ENCODE measurements around the gene PLAAT3.
"Not testable (repeated sequence)": the region's sequence is repeated elsewhere in the genome, so short reads cannot be mapped to it uniquely, and the experiment has no call there.

PLAAT3 gene

GRCh38 chr11:63608353-63609345, 5.6 kb downstream of the PLAAT3 start:
- no peak for DNase-seq

GRCh38 chr11:63603180-63603518, 11.1 kb downstream of the PLAAT3 start:
- DNase-seq, result no peak

- not testable (repeated sequence) for DNase-seq
These were observed 11.7 kb downstream of the PLAAT3 start for GRCh38 chr11:63602290-63603179.

- DNase-seq, result no peak
These were observed 14.8 kb downstream of the PLAAT3 start for GRCh38 chr11:63599211-63600122.

DNA sequence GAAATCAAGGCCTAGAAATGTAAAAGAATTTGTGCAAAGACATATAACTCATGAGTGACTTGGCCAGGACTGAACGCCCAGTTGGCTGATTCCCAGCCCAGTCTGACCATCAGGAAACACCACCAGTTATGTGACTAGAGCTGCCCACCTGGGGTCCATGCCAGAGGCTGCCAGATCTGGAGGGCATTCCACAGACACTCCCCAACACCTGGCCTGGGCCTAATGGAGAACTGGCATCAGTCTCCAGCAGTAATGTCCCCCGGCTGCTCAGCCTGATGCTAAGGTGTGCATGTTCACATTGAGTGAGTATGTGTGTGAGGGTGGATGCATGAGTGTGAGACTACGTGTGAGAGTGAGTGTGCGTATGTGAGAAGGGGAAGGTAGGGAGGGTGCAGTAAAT, 15.7 kb downstream of the PLAAT3 start:
- no peak for DNase-seq

DNA sequence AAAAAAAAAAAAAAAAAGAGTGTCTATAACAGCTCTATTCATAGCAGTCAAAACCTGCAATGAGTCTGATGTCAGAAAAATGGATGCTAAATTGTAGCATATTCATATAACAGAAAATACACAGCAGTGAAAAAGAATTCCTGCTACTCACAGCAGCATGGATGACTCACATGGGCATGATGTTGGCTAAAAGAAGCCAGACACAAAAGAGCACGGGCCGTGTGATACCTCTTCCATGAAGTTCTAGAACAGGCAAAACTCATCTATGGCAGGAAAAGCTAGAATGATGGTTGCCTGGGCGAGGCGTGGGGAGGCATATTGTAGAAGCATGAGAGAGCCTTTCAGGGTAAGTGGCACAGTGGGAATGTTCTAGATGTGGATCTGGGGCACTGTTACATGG, 18.9 kb downstream of the PLAAT3 start:
- no peak for DNase-seq

DNA sequence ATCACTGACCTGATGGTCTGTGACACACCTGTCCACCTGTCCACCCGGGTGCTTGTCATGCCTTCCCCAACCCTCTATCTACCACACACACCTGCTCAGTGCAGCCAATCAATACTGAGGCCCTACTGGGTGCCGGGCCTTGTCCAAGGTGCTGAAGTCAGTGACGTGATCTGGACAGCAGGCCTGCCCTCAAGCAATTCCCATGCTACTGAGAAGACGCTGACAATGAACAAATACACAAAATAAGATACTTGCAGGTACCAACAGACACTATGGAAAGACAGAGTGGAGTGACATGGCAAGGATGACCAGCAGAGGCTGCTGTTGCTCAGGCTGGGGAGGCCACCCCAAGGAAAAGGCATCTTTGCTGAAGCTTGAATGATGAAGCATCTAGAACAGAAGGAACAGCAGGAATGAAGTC, 21.2 kb downstream of the PLAAT3 start:
- DNase-seq, result no peak

GRCh38 chr11:63590024-63590788, 24.0 kb downstream of the PLAAT3 start:
- DNase-seq, result no peak

DNA sequence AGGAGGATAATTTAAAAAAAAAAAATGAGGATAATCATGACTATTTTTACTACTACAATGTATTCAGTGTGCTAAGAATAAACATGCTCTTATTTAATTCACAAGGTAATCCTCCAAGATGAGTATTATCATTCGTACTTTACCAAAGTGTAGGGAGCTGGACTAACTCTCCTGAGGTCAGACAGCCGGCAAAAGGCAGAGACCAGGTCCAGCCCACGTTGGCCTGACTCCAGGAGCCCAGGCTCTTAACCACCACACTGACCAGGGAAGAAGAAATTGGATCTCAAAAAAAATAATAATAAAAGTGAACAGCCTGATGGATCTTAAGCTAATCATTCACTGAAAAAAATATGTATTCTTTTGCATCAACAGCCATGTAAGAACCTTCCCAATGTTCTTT, 25.2 kb downstream of the PLAAT3 start:
- DNase-seq, result no peak

GRCh38 chr11:63586451-63587166, 27.6 kb downstream of the PLAAT3 start:
- no peak for DNase-seq

DNA sequence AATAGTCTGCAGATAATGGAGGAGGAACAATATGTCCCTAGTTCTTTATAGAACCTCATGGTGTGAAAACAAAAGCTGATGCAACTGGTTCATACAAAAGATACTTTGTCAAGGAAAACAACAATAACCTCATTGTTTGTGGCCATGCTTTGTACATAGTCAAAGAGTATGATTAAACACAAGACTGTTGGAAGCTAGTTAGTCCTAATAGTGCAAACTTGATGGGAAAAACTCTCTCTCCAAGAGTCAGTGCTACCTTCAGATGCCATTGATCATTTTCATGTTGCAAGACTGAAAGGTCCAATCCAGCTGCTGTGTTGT, 30.9 kb downstream of the PLAAT3 start:
- DNase-seq, result no peak

- not testable (repeated sequence) for DNase-seq
These were observed 33.0 kb downstream of the PLAAT3 start for GRCh38 chr11:63581224-63581623.

DNA sequence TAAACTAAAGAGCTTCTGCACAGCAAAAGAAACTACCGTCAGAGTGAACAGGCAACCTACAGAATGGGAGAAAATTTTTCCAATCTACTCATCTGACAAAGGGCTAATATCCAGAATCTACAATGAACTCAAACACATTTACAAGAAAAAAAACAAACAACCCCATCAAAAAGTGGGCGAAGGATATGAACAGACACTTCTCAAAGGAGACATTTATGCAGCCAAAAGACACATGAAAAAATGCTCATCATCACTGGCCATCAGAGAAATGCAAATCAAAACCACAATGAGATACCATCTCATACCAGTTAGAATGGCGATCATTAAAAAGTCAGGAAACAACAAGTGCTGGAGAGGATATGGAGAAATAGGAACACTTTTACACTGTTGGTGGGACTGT, 35.4 kb downstream of the PLAAT3 start:
- DNase-seq, result not testable (repeated sequence)

DNA sequence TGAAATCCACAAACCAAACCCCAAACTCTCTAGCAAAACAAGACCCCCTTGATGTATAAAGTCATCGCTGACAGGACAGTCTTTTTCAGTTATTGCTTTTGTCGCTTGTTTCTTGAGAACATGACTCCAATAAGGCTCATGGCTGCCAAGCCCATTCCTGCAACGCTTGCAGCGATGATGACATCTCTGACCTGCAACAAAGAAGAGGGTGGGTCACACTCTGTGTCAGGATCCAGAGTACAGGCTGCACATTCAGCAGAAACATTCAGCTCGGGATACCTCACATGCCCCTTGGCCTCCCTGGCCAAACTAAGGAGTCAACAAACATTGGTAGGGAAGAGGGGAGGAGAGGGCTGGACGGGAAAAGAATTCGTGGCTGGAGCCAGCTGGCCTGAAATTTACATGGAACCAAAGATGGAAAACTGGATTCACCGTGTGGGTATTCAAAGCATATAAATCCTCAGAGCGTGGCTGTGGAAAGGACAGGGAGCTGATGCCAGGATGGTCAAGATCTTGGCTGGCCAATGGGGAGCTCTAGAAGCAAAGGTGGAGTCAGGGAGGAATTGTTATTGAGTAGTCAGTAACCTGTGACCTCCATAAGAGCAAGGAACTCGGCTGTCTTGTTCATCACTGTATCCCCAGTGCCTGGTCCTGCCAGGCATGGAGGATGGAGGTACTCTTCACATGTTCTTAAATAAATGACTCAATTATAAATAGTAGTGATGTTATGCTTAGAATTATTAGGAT, 39.2 kb downstream of the PLAAT3 start:
- no peak for DNase-seq

DNA sequence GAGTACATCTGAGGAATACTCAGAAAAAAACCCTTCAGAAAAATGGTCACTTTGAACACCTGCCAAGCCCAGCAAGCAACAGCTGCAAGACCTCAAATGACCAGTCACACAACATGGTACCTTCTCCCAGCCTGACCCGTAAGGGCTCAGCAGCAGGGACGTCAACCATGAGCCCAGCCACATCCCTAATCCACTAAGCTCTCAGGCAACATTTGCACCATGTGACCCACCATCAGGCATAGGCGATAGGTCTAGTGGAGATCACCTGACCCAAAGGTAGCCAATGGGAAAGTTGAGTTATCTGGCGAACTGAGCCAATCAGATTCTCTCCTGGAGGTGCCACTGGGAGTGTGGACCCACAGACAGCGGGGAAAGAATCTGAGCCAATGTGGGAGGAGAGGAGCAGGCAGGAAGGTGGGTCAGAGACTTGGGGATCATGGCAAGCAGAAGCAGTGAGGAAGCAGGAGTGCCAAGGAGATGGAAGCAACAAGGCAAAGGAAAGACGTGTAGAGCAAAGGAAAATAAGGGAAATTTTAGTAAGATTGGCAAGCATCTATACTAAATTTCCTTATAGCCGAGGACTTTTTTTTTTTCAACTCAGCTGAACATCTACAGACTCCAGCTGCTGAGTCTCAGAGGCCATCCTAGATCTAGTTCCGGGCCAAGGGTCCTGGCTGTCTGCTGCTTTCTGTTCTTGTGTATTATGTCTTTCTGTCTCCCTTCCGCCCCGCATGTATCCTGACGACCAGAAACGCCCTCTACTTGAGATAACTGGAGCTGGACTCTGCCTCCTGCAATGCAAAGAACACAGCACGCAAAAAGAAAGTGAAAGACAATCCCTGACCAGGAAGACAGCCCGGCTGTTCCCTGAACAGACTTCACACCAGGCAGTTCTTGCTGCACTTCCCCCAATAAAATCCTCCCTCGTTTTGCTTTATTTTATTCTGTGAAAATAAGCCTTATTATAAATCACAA, 40.1 kb downstream of the PLAAT3 start:
- no peak for DNase-seq

DNA sequence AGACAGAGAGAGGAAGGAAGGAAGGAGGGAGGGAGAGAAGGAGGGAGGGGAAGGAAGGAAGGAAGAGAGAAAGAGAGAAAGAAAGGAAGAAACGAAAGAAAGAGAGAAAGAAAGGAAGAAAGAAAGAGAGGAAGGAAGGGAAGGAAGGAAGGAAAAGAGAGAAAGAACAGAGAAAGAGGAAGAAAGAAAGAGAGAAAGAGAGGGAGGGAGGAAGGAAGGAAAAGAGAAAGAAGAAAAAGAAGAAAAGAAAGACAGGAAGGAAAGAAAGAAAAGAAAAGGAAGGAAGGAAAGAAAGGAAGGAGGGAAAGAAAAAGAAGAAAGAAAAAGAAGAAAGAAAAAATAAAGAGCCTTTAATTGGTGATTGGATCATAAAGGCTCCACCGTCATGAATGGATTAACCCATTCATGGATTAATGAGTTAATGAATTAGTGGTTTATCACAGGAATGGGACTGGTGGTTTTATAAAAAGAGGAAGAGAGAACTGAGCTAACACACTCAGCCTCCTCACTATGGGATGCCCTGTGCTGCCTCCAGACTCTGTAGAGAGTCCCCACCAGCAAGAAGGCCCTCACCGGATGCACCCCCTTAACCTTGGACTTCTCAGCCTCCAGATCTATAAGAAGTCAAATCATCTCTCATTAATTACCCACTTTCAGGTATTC, 42.1 kb downstream of the PLAAT3 start:
- DNase-seq, result no peak

GRCh38 chr11:63569570-63569969, 44.7 kb downstream of the PLAAT3 start:
- DNase-seq, result no peak

- DNase-seq, result no peak
These were observed 47.0 kb downstream of the PLAAT3 start for GRCh38 chr11:63567044-63567840.
